K562 (cell line): ENCODE results near the gene VPS16. TPM values are rescaled to one million over a fixed set of nuclear protein-coding genes. Genes with fewer than 3 reads are reported as not detected.
A peak's percentile ranks its signal among the peaks of the same experiment; 100 is the strongest.

Experiments used
- ATAC-seq: fragments of 200-7000 bp; cut with Tn5 transposase; 3 replicates; pipeline ENCODE4 v1.9.1; 2020; ENCODE audit warnings: moderate library complexity
- BruUV-seq: library from RNA; stranded (reverse); fragments of 400-500 nt; replicated peaks from 2 replicates; lab custom pipeline; 2021; lab: Mats Ljungman, UMichigan
- CTCF ChIA-PET: fragments of 300-600 bp; formaldehyde crosslinking; extraction: SDS; loops from one replicate; lab custom pipeline; 2021; ENCODE audit warnings: low intra/inter-chr PET ratio; lab: Yijun Ruan, JAX
- POLR2A ChIA-PET: fragments of 300-600, 350-650 bp; sonication (Branson Sonifier 250); formaldehyde crosslinking; extraction: SDS; loops from one replicate; lab custom pipeline; 2021; ENCODE audit warnings: antibody characterized with exemption, inconsistent platforms; lab: Yijun Ruan, JAX
- DNase-seq, 4 experiments: peaks; one replicate each; pipeline versions ENCODE4 v3.0.0 to v3.0.0-alpha.2; 2011 to 2018; ENCODE audit warnings: low spot score in 3 of 4, mixed read lengths in 3 of 4; ENCODE audit errors: extremely low read depth in 1 of 4
- FAIRE-seq: peaks from 2 replicates; lab custom pipeline; 2011; peaks lifted over from hg19 to GRCh38; lab: Jason Lieb, UNC
- H2AFZ ChIP-seq: 2 replicates; pipeline ENCODE4 v1.6.0; 2011; ENCODE audit warnings: low read depth, low read length, control low read depth, inconsistent platforms
- H3K27ac ChIP-seq: fragments of 200-600 bp; 3 replicates; pipeline ENCODE4 v1.8.0; 2011; ENCODE audit warnings: low read depth, mild to moderate bottlenecking, control low read depth, inconsistent platforms, low read length, moderate library complexity, mixed read lengths; ENCODE audit errors: extremely low read depth
- H3K27me3 ChIP-seq, 2 experiments: fragments of 300-600 bp in 1 of 2; 2 replicates in 1 of 2; 3 replicates in 1 of 2; pipeline versions ENCODE4 v1.6.0 to v1.8.0; 2011; ENCODE audit warnings: inconsistent platforms in 2 of 2, low read length in 2 of 2, mild to moderate bottlenecking in 1 of 2, mixed read lengths in 1 of 2, moderate library complexity in 1 of 2; ENCODE audit not compliant: control insufficient read depth in 2 of 2, insufficient read depth in 2 of 2
- H3K36me3 ChIP-seq: fragments of 300-600 bp; 3 replicates; pipeline ENCODE4 v1.8.0; 2011; ENCODE audit warnings: mild to moderate bottlenecking, low read length, inconsistent platforms; ENCODE audit not compliant: control insufficient read depth, insufficient read depth
- H3K4me1 ChIP-seq, 2 experiments: fragments of 200-600 bp in 1 of 2; replicated peaks in 1 of 2; 2 replicates in 1 of 2; 3 replicates in 1 of 2; pipeline versions ENCODE4 v1.5.1 to v1.8.0; 2011; ENCODE audit warnings: inconsistent platforms in 2 of 2, low read length in 2 of 2, mild to moderate bottlenecking in 1 of 2, mixed read lengths in 1 of 2, moderate library complexity in 1 of 2; ENCODE audit not compliant: control insufficient read depth in 2 of 2, insufficient read depth in 2 of 2
- H3K4me2 ChIP-seq: 2 replicates; pipeline ENCODE4 v1.6.1; 2011; ENCODE audit warnings: low read length, control low read depth, inconsistent platforms, mixed read lengths; ENCODE audit not compliant: insufficient read depth
- H3K4me3 ChIP-seq: fragments of 200-600 bp; sonication (generic), shearing (Covaris generic); 2 replicates; pipeline ENCODE4 v1.5.1; 2016; ENCODE audit warnings: control low read depth, inconsistent platforms
- H3K79me2 ChIP-seq: fragments of 200-600 bp; 3 replicates; pipeline ENCODE4 v1.8.0; 2011; ENCODE audit warnings: low read length, inconsistent platforms; ENCODE audit not compliant: control insufficient read depth, insufficient read depth
- H3K9ac ChIP-seq, 2 experiments: 2 replicates each; pipeline versions ENCODE4 v1.6.0 to v1.6.1; 2011; ENCODE audit warnings: low read depth in 2 of 2, low read length in 2 of 2, control low read depth in 1 of 2, inconsistent platforms in 1 of 2, mild to moderate bottlenecking in 1 of 2, mixed read lengths in 1 of 2; ENCODE audit not compliant: insufficient read depth in 1 of 2
- H3K9me1 ChIP-seq: one replicate; pipeline ENCODE4 v1.6.0; 2011; ENCODE audit warnings: inconsistent platforms, mild to moderate bottlenecking, low read length, moderate library complexity; ENCODE audit not compliant: control insufficient read depth, insufficient read depth
- H3K9me3 ChIP-seq: replicated peaks from 2 replicates; pipeline ENCODE4 v1.5.1; 2011; ENCODE audit warnings: low read depth, low read length, inconsistent platforms; ENCODE audit not compliant: control insufficient read depth, insufficient read depth
- H4K20me1 ChIP-seq: replicated peaks from 2 replicates; pipeline ENCODE4 v1.6.1; 2011; ENCODE audit warnings: low read length, inconsistent platforms, mixed read lengths; ENCODE audit not compliant: control insufficient read depth, insufficient read depth
- ARID2 ChIP-seq: fragments of 450-650 bp; IDR thresholded peaks from 2 replicates; pipeline ENCODE4 v1.6.1; 2017; ENCODE audit warnings: antibody characterized with exemption, mild to moderate bottlenecking
- ATF2 ChIP-seq: sonication (generic); formaldehyde crosslinking; IDR thresholded peaks from 2 replicates; pipeline ENCODE4 v1.8.1; 2022; ENCODE audit warnings: missing genetic modification reagents
- PHB2 ChIP-seq: fragments of 450-650 bp; IDR thresholded peaks from 2 replicates; pipeline ENCODE4 v1.6.1; 2017; ENCODE audit warnings: low read depth
- WGBS: fragments of 100-300 bp; shearing (Covaris generic); methylation state at CpG from one replicate; pipeline ENCODE4 v1.1.6; 2016; ENCODE audit warnings: low coverage, mixed read lengths; ENCODE audit not compliant: insufficient coverage; ENCODE audit errors: missing lambda C conversion rate; 5-methylcytosine and 5-hydroxymethylcytosine counted together
- in situ Hi-C: fragments of 300-500 bp; cut with MboI; formaldehyde crosslinking; loops from 4 replicates; pipeline ENCODE4 v1.15.0; 2018; ENCODE audit warnings: inconsistent platforms, mixed read lengths
- intact Hi-C: fragments of 100-400 bp; cut with micrococcal nuclease; formaldehyde crosslinking; loops from 2 replicates; pipeline ENCODE4 v1.14.2; 2022
- polyA plus RNA-seq, 8 experiments: library from polyadenylated mRNA; depleted of rRNA in 4 of 8; stranded (reverse) in 5 of 8; unstranded in 3 of 8; fragments of >200 nt; fragmentation: Nextera tagmentation in 2 of 8; fragmentation: Illumina TruSeq in 1 of 8; extraction: Ambion mirVana in 2 of 8; extraction: Trizol in 1 of 8; gene quantifications; 2 replicates each; pipeline versions ENCODE4 v1.2.1 to v1.2.3, GENCODE V29; 2011 to 2014; ENCODE audit warnings: inconsistent platforms in 1 of 8, missing spikeins in 1 of 8
- total RNA-seq, 7 experiments: library from RNA; depleted of rRNA in 6 of 7; stranded (reverse); fragments of >200 nt in 6 of 7; fragmentation: Illumina TruSeq in 2 of 7; extraction: Trizol in 2 of 7; gene quantifications; 2 replicates each; pipeline versions ENCODE4 v1.2.1 to v1.2.3, GENCODE V29; 2011 to 2021; ENCODE audit warnings: low replicate concordance in 1 of 7
- TF ChIP-seq, protein P1 (sequence below): fragments of 450-650 bp; formaldehyde crosslinking; IDR thresholded peaks from 2 replicates; pipeline ENCODE4 v1.4.0; 2022; ENCODE audit warnings: mild to moderate bottlenecking, moderate library complexity
- TF ChIP-seq, protein P2 (sequence below), 2 experiments: fragments of 450-650 bp; conservative IDR thresholded peaks; 2 replicates each; pipeline ENCODE4 v1.6.1; 2017; ENCODE audit warnings: mild to moderate bottlenecking in 2 of 2, moderate library complexity in 2 of 2
- TF ChIP-seq, protein P3 (sequence below): fragments of 450-650 bp; IDR thresholded peaks from 2 replicates; pipeline ENCODE4 v1.6.1; 2016; ENCODE audit warnings: mild to moderate bottlenecking, moderate library complexity

The VPS16 gene
- total and polyA plus RNA-seq, 9 of the 15 experiments (the other 6 are each of a cell fraction or from before 2014, with no cell fraction given), result 6.8 to 24.7 (median 14.0) TPM

GRCh38 chr20:2871111-2871465 lies 30.5 kb downstream of the VPS16 start:
- BruUV-seq, result no TSS peak
- Histone ChIP-seq H4K20me1 (peaks cover 5% of the 10 kb centered on the region; the same call in 1 of the 2 replicates), H3K36me3 (peaks cover 13% of the 10 kb centered on the region; the same call in 2 of the 3 replicates), H3K79me2 (peaks cover 30% of the 10 kb centered on the region), H2AFZ (peak overlapping the region; percentile 90), H3K4me1 (peaks cover 31 to 33% of the 10 kb centered on the region in 2 experiments; a peak in 4 of 5 replicates), H3K4me3 (no peak overlapping the region), H3K27me3 (no peaks in the 10 kb centered on the region; a peak in 1 of 5 replicates), H3K4me2 (peak overlapping the region; percentile 65), H3K9ac (peak overlapping the region; percentile 68 to 84; a peak in 3 of 4 replicates), H3K9me3 (no peaks in the 10 kb centered on the region), H3K27ac (peak overlapping the region; percentile 95), H3K9me1 (no peaks in the 10 kb centered on the region)
- POLR2A ChIA-PET, result interaction anchor here (0.8 kb wide), 1 partner anchor 31 kb away, joined by 3 read pairs; the partner anchor contains the start of genes PCED1A and VPS16
- in situ Hi-C loops (no loop called here), intact Hi-C loops (loop anchor here (5.0 kb wide), 1 partner anchor 131 kb away; no protein-coding TSS in a partner anchor)
- FAIRE-seq (no peak), DNase-seq (peak in 3 of 4 experiments; percentile 16 to 65 (median 26)), ATAC-seq (no peak)
- CTCF ChIA-PET, result no interaction called here
- WGBS, result 14% methylated on average over 2 of the region's 2 CpGs
- TF ChIP-seq PHB2 (no peak), ATF2 (CRISPR knock-in tag) (no peak), ARID2 (no peak)
- TF ChIP-seq, protein P1, sequence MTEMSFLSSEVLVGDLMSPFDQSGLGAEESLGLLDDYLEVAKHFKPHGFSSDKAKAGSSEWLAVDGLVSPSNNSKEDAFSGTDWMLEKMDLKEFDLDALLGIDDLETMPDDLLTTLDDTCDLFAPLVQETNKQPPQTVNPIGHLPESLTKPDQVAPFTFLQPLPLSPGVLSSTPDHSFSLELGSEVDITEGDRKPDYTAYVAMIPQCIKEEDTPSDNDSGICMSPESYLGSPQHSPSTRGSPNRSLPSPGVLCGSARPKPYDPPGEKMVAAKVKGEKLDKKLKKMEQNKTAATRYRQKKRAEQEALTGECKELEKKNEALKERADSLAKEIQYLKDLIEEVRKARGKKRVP (CRISPR knock-in tag), result no peak
- TF ChIP-seq, protein P2, sequence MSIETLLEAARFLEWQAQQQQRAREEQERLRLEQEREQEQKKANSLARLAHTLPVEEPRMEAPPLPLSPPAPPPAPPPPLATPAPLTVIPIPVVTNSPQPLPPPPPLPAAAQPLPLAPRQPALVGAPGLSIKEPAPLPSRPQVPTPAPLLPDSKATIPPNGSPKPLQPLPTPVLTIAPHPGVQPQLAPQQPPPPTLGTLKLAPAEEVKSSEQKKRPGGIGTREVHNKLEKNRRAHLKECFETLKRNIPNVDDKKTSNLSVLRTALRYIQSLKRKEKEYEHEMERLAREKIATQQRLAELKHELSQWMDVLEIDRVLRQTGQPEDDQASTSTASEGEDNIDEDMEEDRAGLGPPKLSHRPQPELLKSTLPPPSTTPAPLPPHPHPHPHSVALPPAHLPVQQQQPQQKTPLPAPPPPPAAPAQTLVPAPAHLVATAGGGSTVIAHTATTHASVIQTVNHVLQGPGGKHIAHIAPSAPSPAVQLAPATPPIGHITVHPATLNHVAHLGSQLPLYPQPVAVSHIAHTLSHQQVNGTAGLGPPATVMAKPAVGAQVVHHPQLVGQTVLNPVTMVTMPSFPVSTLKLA (conservative IDR thresholded peaks at IDR 0.05), result peak; percentile 26 to 39; a peak in 2 of 4 replicates
- TF ChIP-seq, protein P3, sequence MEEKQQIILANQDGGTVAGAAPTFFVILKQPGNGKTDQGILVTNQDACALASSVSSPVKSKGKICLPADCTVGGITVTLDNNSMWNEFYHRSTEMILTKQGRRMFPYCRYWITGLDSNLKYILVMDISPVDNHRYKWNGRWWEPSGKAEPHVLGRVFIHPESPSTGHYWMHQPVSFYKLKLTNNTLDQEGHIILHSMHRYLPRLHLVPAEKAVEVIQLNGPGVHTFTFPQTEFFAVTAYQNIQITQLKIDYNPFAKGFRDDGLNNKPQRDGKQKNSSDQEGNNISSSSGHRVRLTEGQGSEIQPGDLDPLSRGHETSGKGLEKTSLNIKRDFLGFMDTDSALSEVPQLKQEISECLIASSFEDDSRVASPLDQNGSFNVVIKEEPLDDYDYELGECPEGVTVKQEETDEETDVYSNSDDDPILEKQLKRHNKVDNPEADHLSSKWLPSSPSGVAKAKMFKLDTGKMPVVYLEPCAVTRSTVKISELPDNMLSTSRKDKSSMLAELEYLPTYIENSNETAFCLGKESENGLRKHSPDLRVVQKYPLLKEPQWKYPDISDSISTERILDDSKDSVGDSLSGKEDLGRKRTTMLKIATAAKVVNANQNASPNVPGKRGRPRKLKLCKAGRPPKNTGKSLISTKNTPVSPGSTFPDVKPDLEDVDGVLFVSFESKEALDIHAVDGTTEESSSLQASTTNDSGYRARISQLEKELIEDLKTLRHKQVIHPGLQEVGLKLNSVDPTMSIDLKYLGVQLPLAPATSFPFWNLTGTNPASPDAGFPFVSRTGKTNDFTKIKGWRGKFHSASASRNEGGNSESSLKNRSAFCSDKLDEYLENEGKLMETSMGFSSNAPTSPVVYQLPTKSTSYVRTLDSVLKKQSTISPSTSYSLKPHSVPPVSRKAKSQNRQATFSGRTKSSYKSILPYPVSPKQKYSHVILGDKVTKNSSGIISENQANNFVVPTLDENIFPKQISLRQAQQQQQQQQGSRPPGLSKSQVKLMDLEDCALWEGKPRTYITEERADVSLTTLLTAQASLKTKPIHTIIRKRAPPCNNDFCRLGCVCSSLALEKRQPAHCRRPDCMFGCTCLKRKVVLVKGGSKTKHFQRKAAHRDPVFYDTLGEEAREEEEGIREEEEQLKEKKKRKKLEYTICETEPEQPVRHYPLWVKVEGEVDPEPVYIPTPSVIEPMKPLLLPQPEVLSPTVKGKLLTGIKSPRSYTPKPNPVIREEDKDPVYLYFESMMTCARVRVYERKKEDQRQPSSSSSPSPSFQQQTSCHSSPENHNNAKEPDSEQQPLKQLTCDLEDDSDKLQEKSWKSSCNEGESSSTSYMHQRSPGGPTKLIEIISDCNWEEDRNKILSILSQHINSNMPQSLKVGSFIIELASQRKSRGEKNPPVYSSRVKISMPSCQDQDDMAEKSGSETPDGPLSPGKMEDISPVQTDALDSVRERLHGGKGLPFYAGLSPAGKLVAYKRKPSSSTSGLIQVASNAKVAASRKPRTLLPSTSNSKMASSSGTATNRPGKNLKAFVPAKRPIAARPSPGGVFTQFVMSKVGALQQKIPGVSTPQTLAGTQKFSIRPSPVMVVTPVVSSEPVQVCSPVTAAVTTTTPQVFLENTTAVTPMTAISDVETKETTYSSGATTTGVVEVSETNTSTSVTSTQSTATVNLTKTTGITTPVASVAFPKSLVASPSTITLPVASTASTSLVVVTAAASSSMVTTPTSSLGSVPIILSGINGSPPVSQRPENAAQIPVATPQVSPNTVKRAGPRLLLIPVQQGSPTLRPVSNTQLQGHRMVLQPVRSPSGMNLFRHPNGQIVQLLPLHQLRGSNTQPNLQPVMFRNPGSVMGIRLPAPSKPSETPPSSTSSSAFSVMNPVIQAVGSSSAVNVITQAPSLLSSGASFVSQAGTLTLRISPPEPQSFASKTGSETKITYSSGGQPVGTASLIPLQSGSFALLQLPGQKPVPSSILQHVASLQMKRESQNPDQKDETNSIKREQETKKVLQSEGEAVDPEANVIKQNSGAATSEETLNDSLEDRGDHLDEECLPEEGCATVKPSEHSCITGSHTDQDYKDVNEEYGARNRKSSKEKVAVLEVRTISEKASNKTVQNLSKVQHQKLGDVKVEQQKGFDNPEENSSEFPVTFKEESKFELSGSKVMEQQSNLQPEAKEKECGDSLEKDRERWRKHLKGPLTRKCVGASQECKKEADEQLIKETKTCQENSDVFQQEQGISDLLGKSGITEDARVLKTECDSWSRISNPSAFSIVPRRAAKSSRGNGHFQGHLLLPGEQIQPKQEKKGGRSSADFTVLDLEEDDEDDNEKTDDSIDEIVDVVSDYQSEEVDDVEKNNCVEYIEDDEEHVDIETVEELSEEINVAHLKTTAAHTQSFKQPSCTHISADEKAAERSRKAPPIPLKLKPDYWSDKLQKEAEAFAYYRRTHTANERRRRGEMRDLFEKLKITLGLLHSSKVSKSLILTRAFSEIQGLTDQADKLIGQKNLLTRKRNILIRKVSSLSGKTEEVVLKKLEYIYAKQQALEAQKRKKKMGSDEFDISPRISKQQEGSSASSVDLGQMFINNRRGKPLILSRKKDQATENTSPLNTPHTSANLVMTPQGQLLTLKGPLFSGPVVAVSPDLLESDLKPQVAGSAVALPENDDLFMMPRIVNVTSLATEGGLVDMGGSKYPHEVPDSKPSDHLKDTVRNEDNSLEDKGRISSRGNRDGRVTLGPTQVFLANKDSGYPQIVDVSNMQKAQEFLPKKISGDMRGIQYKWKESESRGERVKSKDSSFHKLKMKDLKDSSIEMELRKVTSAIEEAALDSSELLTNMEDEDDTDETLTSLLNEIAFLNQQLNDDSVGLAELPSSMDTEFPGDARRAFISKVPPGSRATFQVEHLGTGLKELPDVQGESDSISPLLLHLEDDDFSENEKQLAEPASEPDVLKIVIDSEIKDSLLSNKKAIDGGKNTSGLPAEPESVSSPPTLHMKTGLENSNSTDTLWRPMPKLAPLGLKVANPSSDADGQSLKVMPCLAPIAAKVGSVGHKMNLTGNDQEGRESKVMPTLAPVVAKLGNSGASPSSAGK, result peak; percentile 40; the same call in 1 of the 2 replicates
